ENCODE results near the gene OR4F15. TPM values are rescaled to one million over a fixed set of nuclear protein-coding genes. Genes with fewer than 3 reads are reported as not detected.
"Not testable (repeated sequence)": the region's sequence is repeated elsewhere in the genome, so short reads cannot be mapped to it uniquely, and the experiment has no call there.

The OR4F15 gene
- total RNA-seq, 1 donor from 2014 or later, result not detected

- no peak overlapping the region for H3K27ac Mint-ChIP-seq
- no peak for TF ChIP-seq CTCF (IDR thresholded peaks at IDR 0.05)
- no peaks in the 10 kb centered on the region for H3K4me1 Mint-ChIP-seq
- DNase-seq (no peak), ATAC-seq (ENCODE audit: low read depth) (no peak)
- H3K4me3 Mint-ChIP-seq, result no peak overlapping the region
- intact Hi-C loops (cut with micrococcal nuclease), result no loop called here
- no peaks in the 10 kb centered on the region for H3K27me3 Mint-ChIP-seq
- H3K36me3 Mint-ChIP-seq (ENCODE audit: low read depth), result peaks cover 6% of the 10 kb centered on the region
- CTCF ChIA-PET, result no interaction called here
- POLR2A ChIA-PET, result no interaction called here
- no peaks in the 10 kb centered on the region for H3K9me3 Mint-ChIP-seq
Observed at GRCh38 chr15:101773496-101774100, 38.4 kb upstream of the OR4F15 start.

DNA sequence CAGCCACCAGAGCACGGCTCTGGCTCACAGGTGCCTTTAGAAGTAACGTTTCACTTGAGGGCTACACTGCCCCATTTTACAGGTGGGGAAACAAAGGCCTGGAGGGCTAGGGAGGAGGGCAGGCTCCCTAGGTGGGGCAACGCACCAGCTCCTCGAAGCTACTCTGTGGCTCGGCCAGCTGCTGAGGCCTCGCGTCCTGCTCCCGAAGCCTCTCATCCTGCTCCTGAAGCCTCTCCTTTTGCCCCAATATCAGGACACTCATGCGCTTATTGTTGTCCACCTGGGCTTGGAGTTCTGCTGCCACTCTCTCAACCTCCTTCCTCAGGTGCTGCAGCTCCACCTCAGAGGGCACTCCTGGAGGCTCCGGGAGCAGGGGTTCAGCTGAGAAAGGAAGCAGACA is 36.9 kb upstream of the OR4F15 start:
- ChIA-PET CTCF (no interaction called here), POLR2A (no interaction called here)
- Mint-ChIP-seq H3K4me1 (no peaks in the 10 kb centered on the region), H3K9me3 (no peaks in the 10 kb centered on the region), H3K4me3 (no peak overlapping the region), H3K27ac (no peak overlapping the region), H3K36me3 (ENCODE audit: low read depth) (peaks cover 6% of the 10 kb centered on the region), H3K27me3 (peaks cover 6% of the 10 kb centered on the region)
- DNase-seq, result no peak
- ATAC-seq (ENCODE audit: low read depth), result no peak
- no peak for TF ChIP-seq CTCF (IDR thresholded peaks at IDR 0.05)
- intact Hi-C loops (cut with micrococcal nuclease), result no loop called here

- ATAC-seq (ENCODE audit: low read depth); H3K9me3 Mint-ChIP-seq; DNase-seq; POLR2A ChIA-PET; H3K27ac Mint-ChIP-seq; H3K36me3 Mint-ChIP-seq (ENCODE audit: low read depth); CTCF ChIA-PET; H3K4me3 Mint-ChIP-seq; intact Hi-C loops (cut with micrococcal nuclease); H3K4me1 Mint-ChIP-seq: not testable (repeated sequence)
- H3K27me3 Mint-ChIP-seq, result peaks cover 13% of the 10 kb centered on the region
Observed at GRCh38 chr15:101778576-101778975, 33.4 kb upstream of the OR4F15 start.

DNA sequence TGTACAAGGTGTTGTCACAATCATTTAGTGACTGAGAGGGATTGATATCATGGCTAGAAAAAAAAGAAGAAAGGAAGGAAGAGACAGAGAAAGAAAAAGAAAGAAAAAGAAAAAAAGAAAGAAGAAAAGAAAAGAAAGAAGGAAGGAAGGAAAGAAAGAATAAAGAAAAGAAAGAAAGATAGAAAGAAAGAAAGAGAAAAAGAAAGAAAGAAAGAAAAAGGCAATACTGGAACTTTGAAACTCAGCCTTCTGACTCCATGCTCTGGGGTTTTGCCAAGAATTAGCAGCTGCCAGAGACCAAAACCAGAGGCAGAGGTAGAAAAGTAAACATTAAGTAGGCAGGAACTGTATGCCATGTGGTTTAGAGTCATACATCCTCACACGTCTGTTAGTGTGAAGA is 31.8 kb upstream of the OR4F15 start:
- H3K27ac Mint-ChIP-seq; H3K9me3 Mint-ChIP-seq; H3K4me1 Mint-ChIP-seq; CTCF ChIA-PET; ATAC-seq (ENCODE audit: low read depth); DNase-seq; intact Hi-C loops (cut with micrococcal nuclease); POLR2A ChIA-PET; H3K36me3 Mint-ChIP-seq (ENCODE audit: low read depth); H3K4me3 Mint-ChIP-seq: not testable (repeated sequence)
- H3K27me3 Mint-ChIP-seq, result peaks cover 20% of the 10 kb centered on the region

GRCh38 chr15:101781928-101782327 is 30.1 kb upstream of the OR4F15 start:
- ATAC-seq (ENCODE audit: low read depth) (no peak), DNase-seq (no peak)
- ChIA-PET CTCF (no interaction called here), POLR2A (no interaction called here)
- no peaks in the 10 kb centered on the region for H3K36me3 Mint-ChIP-seq (ENCODE audit: low read depth)
- TF ChIP-seq CTCF (IDR thresholded peaks at IDR 0.05), result no peak
- no peak overlapping the region for H3K4me3 Mint-ChIP-seq
- no peaks in the 10 kb centered on the region for H3K9me3 Mint-ChIP-seq
- intact Hi-C loops (cut with micrococcal nuclease), result no loop called here
- no peak overlapping the region for H3K27ac Mint-ChIP-seq
- H3K27me3 Mint-ChIP-seq, result peaks cover 20% of the 10 kb centered on the region
- H3K4me1 Mint-ChIP-seq, result no peaks in the 10 kb centered on the region

- Mint-ChIP-seq H3K9me3 (no peaks in the 10 kb centered on the region), H3K36me3 (ENCODE audit: low read depth) (no peaks in the 10 kb centered on the region), H3K27ac (no peak overlapping the region), H3K27me3 (peaks cover 18% of the 10 kb centered on the region), H3K4me1 (no peaks in the 10 kb centered on the region), H3K4me3 (no peak overlapping the region)
- ATAC-seq (ENCODE audit: low read depth) (no peak), DNase-seq (no peak)
- intact Hi-C loops (cut with micrococcal nuclease), result no loop called here
- ChIA-PET CTCF (no interaction called here), POLR2A (no interaction called here)
- no peak for TF ChIP-seq CTCF (IDR thresholded peaks at IDR 0.05)
Observed at GRCh38 chr15:101784644-101785043, 27.4 kb upstream of the OR4F15 start.

DNA sequence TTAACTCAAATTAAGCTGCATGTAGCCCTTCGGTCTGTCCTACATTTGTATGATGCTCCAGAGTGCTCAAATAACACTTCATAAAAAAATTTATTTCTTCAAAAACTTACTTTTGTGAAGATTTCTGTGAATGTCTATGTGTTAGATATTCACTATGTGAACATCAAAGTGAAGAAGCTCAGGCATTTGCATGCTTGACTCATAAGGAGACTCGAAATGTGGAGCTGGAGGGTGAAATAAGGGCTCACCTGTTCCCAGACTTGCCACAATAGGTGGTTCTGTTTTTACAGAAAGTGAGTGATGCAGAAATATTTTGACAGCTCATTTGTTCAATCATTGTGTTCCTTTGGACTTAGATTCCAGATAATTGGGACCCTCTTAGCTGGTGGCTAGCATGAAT is 25.6 kb upstream of the OR4F15 start:
- POLR2A ChIA-PET; CTCF ChIA-PET; H3K36me3 Mint-ChIP-seq (ENCODE audit: low read depth); DNase-seq; intact Hi-C loops (cut with micrococcal nuclease); H3K9me3 Mint-ChIP-seq; H3K27ac Mint-ChIP-seq; H3K4me3 Mint-ChIP-seq; H3K27me3 Mint-ChIP-seq; ATAC-seq (ENCODE audit: low read depth); H3K4me1 Mint-ChIP-seq: not testable (repeated sequence)

DNA sequence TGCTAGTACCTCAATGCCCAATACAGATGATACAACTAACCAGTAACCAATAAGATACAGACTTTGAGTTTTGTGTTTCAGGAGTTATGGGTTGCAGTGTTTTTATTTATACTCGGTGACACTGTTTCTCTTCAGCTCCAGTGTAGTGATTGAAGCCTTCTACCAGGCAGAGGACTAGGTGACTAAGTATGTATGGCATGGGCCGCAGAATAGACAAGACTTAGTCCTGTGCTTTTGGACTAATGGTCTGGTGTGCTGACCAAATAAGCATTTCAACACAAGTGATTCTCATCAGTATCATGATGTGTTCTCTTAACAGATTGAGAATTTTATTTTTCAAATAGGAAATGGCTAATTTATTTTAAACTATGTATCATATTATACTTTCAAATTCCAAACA is 24.0 kb upstream of the OR4F15 start:
- H3K27ac Mint-ChIP-seq; intact Hi-C loops (cut with micrococcal nuclease); H3K9me3 Mint-ChIP-seq; POLR2A ChIA-PET; DNase-seq; CTCF ChIA-PET; H3K4me1 Mint-ChIP-seq; ATAC-seq (ENCODE audit: low read depth); H3K36me3 Mint-ChIP-seq (ENCODE audit: low read depth); H3K4me3 Mint-ChIP-seq: not testable (repeated sequence)
- peaks cover 10% of the 10 kb centered on the region for H3K27me3 Mint-ChIP-seq

DNA sequence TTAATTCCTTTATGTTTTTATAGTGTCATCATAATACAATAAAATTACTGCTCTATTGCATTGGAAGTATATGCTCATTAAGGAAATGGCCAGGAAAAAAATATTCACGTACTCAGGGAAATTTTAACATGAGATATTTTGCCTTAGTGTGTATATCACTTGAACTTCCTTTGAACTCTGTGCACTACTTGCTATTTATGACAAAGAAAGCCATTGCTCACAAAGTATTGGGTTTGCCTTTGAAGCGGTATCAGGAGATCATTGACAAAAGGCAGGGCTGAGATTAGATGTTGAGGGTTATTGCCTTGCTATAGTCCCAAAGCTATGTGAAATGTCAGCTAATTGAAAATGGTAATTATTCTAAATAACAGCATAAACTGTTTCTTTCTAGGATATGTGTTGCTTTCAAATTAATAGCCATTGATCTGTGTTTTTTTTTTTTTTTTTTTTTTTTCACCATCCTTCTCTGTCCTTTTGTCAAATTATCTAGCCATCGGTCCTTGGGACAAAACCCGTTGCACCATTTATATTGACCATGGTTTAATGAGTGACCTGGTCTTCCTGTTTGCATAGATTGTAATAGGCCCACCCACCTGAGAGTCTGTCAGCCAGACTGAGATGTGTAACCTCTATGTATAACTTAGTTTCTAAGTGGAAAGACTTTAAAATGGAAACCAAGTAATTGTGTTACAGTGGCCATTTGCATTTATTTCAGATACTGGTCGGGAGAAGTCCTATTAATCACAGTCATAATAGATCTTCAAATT is 23.3 kb upstream of the OR4F15 start:
- DNase-seq; H3K9me3 Mint-ChIP-seq; H3K27ac Mint-ChIP-seq; H3K4me1 Mint-ChIP-seq; H3K4me3 Mint-ChIP-seq; H3K27me3 Mint-ChIP-seq; ATAC-seq (ENCODE audit: low read depth); CTCF ChIA-PET; intact Hi-C loops (cut with micrococcal nuclease); H3K36me3 Mint-ChIP-seq (ENCODE audit: low read depth); POLR2A ChIA-PET: not testable (repeated sequence)

Data from activated B cell treated with CpG ODN at 0.5 μM for 24 hours (primary cell).